ENCODE data around the gene FBXL19. TPM values are rescaled to one million over a fixed set of nuclear protein-coding genes. Genes with fewer than 3 reads are reported as not detected.

The FBXL19 gene
- total and polyA plus RNA-seq, 10 donors = 4.3 to 24.7 (median 17.4) TPM

DNA sequence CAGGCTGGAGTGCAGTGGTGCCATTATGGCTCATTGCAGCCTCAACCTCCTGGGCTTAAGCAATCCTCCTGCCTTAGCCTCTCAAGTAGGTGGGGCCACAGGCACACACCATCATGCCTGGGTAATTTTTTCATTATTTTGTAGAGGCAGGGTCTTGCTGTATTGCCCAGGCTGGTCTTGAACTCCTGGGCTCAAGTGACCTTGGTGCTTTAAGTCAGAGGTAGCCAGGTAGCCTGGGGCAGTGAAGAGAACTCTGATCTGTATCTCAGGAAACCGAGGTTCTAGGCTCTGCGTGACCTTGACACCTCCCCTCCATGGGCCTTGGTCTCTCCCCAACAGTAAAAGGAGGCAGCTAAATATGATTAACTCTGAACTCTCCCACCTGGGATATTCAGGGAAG lies 23.6 kb upstream of the FBXL19 start:
- TF ChIP-seq, protein P1, sequence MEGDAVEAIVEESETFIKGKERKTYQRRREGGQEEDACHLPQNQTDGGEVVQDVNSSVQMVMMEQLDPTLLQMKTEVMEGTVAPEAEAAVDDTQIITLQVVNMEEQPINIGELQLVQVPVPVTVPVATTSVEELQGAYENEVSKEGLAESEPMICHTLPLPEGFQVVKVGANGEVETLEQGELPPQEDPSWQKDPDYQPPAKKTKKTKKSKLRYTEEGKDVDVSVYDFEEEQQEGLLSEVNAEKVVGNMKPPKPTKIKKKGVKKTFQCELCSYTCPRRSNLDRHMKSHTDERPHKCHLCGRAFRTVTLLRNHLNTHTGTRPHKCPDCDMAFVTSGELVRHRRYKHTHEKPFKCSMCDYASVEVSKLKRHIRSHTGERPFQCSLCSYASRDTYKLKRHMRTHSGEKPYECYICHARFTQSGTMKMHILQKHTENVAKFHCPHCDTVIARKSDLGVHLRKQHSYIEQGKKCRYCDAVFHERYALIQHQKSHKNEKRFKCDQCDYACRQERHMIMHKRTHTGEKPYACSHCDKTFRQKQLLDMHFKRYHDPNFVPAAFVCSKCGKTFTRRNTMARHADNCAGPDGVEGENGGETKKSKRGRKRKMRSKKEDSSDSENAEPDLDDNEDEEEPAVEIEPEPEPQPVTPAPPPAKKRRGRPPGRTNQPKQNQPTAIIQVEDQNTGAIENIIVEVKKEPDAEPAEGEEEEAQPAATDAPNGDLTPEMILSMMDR (IDR thresholded peaks at IDR 0.05 in 8 of 11, conservative IDR thresholded peaks at IDR 0.05 in 3 of 11) = no peak
- TF ChIP-seq POLR2AphosphoS5 (IDR thresholded peaks at IDR 0.05) = no peak
- TF ChIP-seq POLR2A (IDR thresholded peaks at IDR 0.05) = no peak
- intact Hi-C loops (cut with DNase I; ENCODE audit: low total_unique reads) = no loop called here
- 69 to 89% (median 78%) methylated on average over 2 of the region's 2 CpGs for WGBS, 5 donors

DNA sequence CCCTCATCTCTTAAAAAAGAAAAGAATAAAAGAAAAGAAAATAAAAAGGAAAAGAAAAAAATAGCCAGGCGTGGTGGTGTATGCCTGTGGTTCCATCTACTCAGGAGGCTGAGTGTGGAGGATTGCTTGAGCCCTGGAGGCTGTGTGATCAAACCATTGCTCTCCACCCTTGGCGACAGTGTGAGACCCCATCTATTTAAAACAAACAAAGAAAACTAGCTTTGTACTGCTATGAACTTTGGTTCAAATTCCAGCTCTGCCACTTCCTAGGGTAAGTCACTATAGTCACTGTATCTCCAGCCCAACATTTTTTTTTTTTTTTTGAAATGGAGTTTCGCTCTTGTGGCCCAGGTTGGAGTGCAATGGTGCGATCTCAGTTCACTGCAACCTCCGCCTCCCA lies 22.8 kb upstream of the FBXL19 start:
- DNase-seq = no peak
- H3K36me3 ChIP-seq = no peaks in the 10 kb centered on the region

More for the DNA sequence above, 23.6 kb upstream of the FBXL19 start:
- Histone ChIP-seq H3K36me3 (no peaks in the 10 kb centered on the region), H3K4me1 (peaks cover 37 to 71% (median 62%) of the 10 kb centered on the region in 6 donors), H3K27me3 (replicated peaks in 1 of 7) (no peaks in the 10 kb centered on the region), H3K4me3 (no peak overlapping the region), H3K27ac (no peak overlapping the region), H3K9me3 (peaks cover 0 to 3% (median 0%) of the 10 kb centered on the region in 8 donors)
- no peak for DNase-seq

DNA sequence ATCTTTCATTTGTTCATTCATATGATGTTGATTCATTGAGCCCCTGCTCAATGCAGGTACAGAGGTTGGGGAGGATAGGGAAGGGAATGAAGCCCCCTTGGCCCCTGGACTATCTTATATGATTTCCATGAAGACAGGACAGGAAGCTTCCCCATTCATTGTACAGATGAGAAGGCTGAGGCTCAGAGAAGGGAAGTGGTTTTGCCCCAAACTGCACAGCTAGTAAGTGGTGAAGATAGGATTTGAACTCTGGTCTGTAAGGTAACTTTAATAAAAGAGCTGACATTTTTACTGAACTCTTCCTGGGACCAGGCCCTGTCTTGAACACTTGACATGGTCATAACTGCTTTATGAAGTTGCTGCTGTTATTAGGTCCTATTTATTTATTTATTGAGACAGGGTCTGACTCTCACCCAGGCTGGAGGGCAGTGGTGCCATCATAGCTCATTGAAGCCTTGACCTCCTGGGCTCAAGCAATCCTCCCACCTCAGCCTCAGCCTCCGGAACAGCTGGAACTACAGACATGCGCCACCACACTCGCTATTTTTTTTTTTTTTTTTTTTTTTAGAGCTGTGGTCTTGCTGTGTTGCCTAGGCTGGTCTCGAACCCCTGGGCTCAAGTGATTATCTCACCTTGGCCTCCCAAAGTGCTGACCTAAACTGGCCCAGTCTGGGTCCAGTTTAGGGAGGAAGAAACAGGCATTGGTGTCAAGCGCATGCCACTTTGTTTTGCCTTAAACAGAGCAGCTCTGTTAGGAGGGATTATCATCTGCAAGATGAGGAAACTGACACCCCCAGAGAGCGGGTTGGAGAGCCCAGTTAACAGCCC lies 22.0 kb upstream of the FBXL19 start:
- Histone ChIP-seq H3K4me1 (peaks cover 31 to 63% (median 53%) of the 10 kb centered on the region in 6 donors), H3K27ac (peak overlapping the region; percentile 68 to 97 (median 94)), H3K27me3 (replicated peaks in 1 of 7) (no peaks in the 10 kb centered on the region), H3K36me3 (no peaks in the 10 kb centered on the region), H3K4me3 (peak overlapping the region; percentile 30 to 79 (median 48)), H3K9me3 (peaks cover 0 to 3% (median 0%) of the 10 kb centered on the region in 8 donors)
- DNase-seq = no peak
- intact Hi-C loops (cut with DNase I; ENCODE audit: low total_unique reads) = no loop called here
- WGBS, 5 donors = 15 to 22% (median 16%) methylated on average over 5 to 6 of the region's 6 CpGs
- no peak for TF ChIP-seq POLR2A (IDR thresholded peaks at IDR 0.05)
- TF ChIP-seq, protein P1 (IDR thresholded peaks at IDR 0.05 in 8 of 11, conservative IDR thresholded peaks at IDR 0.05 in 3 of 11) = no peak
- TF ChIP-seq POLR2AphosphoS5 (IDR thresholded peaks at IDR 0.05) = no peak

More for the DNA sequence above, 22.8 kb upstream of the FBXL19 start:
- Histone ChIP-seq H3K4me3 (no peak overlapping the region), H3K27ac (no peak overlapping the region), H3K27me3 (replicated peaks in 1 of 7) (no peaks in the 10 kb centered on the region), H3K4me1 (peaks cover 38 to 67% (median 61%) of the 10 kb centered on the region in 6 donors), H3K9me3 (peaks cover 0 to 3% (median 0%) of the 10 kb centered on the region in 8 donors)
- intact Hi-C loops (cut with DNase I; ENCODE audit: low total_unique reads) = no loop called here
- no peak for TF ChIP-seq POLR2A (IDR thresholded peaks at IDR 0.05)
- no peak for TF ChIP-seq POLR2AphosphoS5 (IDR thresholded peaks at IDR 0.05)
- 92 to 98% (median 96%) methylated on average over 5 of the region's 5 CpGs for WGBS, 5 donors

DNA sequence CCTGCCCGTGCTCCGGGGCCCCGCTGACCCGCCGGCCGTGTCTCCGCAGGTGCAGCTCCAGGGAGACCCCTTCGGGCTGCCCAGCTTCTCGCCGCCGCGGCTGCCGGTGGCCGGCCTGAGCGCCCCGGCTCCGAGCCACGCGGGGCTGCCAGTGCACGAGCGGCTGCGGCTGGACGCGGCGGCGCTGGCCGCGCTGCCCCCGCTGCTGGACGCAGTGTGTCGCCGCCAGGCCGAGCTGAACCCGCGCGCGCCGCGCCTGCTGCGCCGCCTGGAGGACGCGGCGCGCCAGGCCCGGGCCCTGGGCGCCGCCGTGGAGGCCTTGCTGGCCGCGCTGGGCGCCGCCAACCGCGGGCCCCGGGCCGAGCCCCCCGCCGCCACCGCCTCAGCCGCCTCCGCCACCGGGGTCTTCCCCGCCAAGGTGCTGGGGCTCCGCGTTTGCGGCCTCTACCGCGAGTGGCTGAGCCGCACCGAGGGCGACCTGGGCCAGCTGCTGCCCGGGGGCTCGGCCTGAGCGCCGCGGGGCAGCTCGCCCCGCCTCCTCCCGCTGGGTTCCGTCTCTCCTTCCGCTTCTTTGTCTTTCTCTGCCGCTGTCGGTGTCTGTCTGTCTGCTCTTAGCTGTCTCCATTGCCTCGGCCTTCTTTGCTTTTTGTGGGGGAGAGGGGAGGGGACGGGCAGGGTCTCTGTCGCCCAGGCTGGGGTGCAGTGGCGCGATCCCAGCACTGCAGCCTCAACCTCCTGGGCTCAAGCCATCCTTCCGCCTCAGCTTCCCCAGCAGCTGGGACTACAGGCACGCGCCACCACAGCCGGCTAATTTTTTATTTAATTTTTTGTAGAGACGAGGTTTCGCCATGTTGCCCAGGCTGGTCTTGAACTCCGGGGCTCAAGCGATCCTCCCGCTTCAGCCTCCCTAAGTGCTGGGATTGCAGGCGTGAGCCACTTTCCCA lies 21.1 kb upstream of the FBXL19 start:
- 5 to 15% (median 10%) methylated on average over 40 to 99 of the region's 99 CpGs for WGBS, 5 donors
- peak; percentile 95 for DNase-seq
- no peaks in the 10 kb centered on the region for H3K36me3 ChIP-seq
- H3K9me3 ChIP-seq = peaks cover 0 to 3% (median 0%) of the 10 kb centered on the region in 8 donors
- TF ChIP-seq POLR2A (IDR thresholded peaks at IDR 0.05) (peak in 1 of 3 donors; percentile 41), POLR2AphosphoS5 (IDR thresholded peaks at IDR 0.05) (peak; percentile 68 to 83 (median 80))
- TF ChIP-seq, protein P1 (IDR thresholded peaks at IDR 0.05 in 8 of 11, conservative IDR thresholded peaks at IDR 0.05 in 3 of 11) = peak in 6 of 11 experiments; percentile 23 to 60 (median 42)
- H3K27ac ChIP-seq = peak overlapping the region; percentile 92 to 97 (median 94)
- no peaks in the 10 kb centered on the region for H3K27me3 ChIP-seq (replicated peaks in 1 of 7)
- intact Hi-C loops (cut with DNase I; ENCODE audit: low total_unique reads) = no loop called here
- peaks cover 32 to 58% (median 45%) of the 10 kb centered on the region in 6 donors for H3K4me1 ChIP-seq
- peak overlapping the region; percentile 39 to 79 (median 48) for H3K4me3 ChIP-seq
